Caco-2 (cell line): ENCODE measurements around the gene DYRK3. TPM values are rescaled to one million over a fixed set of nuclear protein-coding genes. Genes with fewer than 3 reads are reported as not detected.

Experiments
- BruUV-seq: library from RNA; stranded (reverse); fragments of 400-500 nt; replicated peaks from 2 replicates; lab custom pipeline; 2021; lab: Mats Ljungman, UMichigan
- CTCF ChIA-PET: fragments of 300-600 bp; sonication (Branson Sonifier 250); formaldehyde crosslinking; loops from one replicate; lab custom pipeline; 2022; ENCODE audit warnings: antibody characterized with exemption; lab: Charles Lee
- POLR2A ChIA-PET: fragments of 300-600 bp; sonication (Branson Sonifier 250); formaldehyde crosslinking; loops from one replicate; lab custom pipeline; 2022; ENCODE audit warnings: antibody characterized with exemption; lab: Charles Lee
- DNase-seq, 2 experiments: peaks; one replicate each; pipeline versions ENCODE4 v3.0.0 to v3.0.0-alpha.2; 2020 to 2022
- H3K27me3 ChIP-seq: replicated peaks from 2 replicates; pipeline ENCODE4 v1.6.0; 2011; ENCODE audit warnings: low read length; ENCODE audit not compliant: control insufficient read depth, insufficient read depth
- H3K36me3 ChIP-seq: 2 replicates; pipeline ENCODE4 v1.5.1; 2011; ENCODE audit warnings: low read length; ENCODE audit not compliant: control insufficient read depth, insufficient read depth
- H3K4me1 ChIP-seq: fragments of 250-450 bp; sonication (Bioruptor Pico); 2 replicates; pipeline ENCODE4 v1.5.1; 2020; ENCODE audit warnings: mild to moderate bottlenecking
- H3K4me3 ChIP-seq: 2 replicates; pipeline ENCODE4 v1.5.1; 2011; ENCODE audit warnings: low read depth, mild to moderate bottlenecking, control low read depth, low read length
- H3K9me3 ChIP-seq: fragments of 250-450 bp; sonication (Bioruptor Pico); 2 replicates; pipeline ENCODE4 v1.5.1; 2020; ENCODE audit warnings: mild to moderate bottlenecking, moderate library complexity
- H3K27ac Mint-ChIP-seq: one replicate; pipeline ENCODE4 v1.8.0; 2022; ENCODE audit warnings: mixed read lengths; ENCODE audit not compliant: unreplicated experiment
- H3K27me3 Mint-ChIP-seq: one replicate; pipeline ENCODE4 v1.8.0; 2022; ENCODE audit warnings: mixed read lengths; ENCODE audit not compliant: insufficient read depth, unreplicated experiment
- H3K36me3 Mint-ChIP-seq: one replicate; pipeline ENCODE4 v1.8.0; 2022; ENCODE audit warnings: mild to moderate bottlenecking, mixed read lengths; ENCODE audit not compliant: insufficient read depth, unreplicated experiment
- H3K4me1 Mint-ChIP-seq: one replicate; pipeline ENCODE4 v1.8.0; 2022; ENCODE audit warnings: low read depth, mixed read lengths; ENCODE audit not compliant: unreplicated experiment
- H3K4me3 Mint-ChIP-seq: one replicate; pipeline ENCODE4 v1.8.0; 2022; ENCODE audit warnings: mild to moderate bottlenecking, moderate library complexity, mixed read lengths; ENCODE audit not compliant: unreplicated experiment
- H3K9me3 Mint-ChIP-seq: one replicate; pipeline ENCODE4 v1.8.0; 2022; ENCODE audit warnings: mixed read lengths; ENCODE audit not compliant: unreplicated experiment
- intact Hi-C: fragments of 100-400 bp; cut with micrococcal nuclease; formaldehyde crosslinking; loops from one replicate; pipeline ENCODE4 v1.10.0; 2022; ENCODE audit not compliant: unreplicated experiment
- total RNA-seq: library from RNA; stranded (reverse); gene quantifications from 2 replicates; pipeline ENCODE4 v1.2.3, GENCODE V29; 2022
- TF ChIP-seq, protein P1 (sequence below), 2 experiments: fragments of 200-600 bp in 1 of 2; IDR thresholded peaks; 1 replicate in 1 of 2; 2 replicates in 1 of 2; pipeline versions ENCODE4 v1.5.1 to v1.8.0; 2011 to 2022; ENCODE audit warnings: antibody characterized with exemption in 1 of 2, control low read depth in 1 of 2, inconsistent platforms in 1 of 2, low read depth in 1 of 2, low read length in 1 of 2, mild to moderate bottlenecking in 1 of 2, moderate library complexity in 1 of 2; ENCODE audit not compliant: insufficient read depth in 1 of 2, severe bottlenecking in 1 of 2, unreplicated experiment in 1 of 2

DYRK3 gene
- total RNA-seq, 1 experiment from 2014 or later: not detected

DNA sequence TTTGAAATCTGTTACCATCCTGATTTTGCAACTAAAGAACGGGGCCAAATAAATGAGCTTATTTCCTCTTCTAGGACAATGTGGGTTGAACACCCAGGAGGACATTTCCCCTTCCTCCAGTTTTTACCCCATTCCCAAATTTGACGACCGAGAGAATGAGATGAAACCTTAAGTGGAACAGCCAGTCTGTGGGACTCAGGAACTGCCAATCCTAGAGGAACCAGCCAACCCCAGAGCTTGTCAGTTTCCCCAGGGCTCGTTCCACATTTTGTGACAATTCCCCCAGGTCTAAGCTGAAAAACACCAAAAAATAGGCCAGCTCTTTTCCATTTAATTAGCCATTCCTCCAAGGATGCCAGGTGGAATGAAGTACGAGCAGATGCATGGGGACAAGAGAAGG is 28.0 kb downstream of the DYRK3 start:
- no peaks in the 10 kb centered on the region for H3K27me3 ChIP-seq
- TF ChIP-seq, protein P1, sequence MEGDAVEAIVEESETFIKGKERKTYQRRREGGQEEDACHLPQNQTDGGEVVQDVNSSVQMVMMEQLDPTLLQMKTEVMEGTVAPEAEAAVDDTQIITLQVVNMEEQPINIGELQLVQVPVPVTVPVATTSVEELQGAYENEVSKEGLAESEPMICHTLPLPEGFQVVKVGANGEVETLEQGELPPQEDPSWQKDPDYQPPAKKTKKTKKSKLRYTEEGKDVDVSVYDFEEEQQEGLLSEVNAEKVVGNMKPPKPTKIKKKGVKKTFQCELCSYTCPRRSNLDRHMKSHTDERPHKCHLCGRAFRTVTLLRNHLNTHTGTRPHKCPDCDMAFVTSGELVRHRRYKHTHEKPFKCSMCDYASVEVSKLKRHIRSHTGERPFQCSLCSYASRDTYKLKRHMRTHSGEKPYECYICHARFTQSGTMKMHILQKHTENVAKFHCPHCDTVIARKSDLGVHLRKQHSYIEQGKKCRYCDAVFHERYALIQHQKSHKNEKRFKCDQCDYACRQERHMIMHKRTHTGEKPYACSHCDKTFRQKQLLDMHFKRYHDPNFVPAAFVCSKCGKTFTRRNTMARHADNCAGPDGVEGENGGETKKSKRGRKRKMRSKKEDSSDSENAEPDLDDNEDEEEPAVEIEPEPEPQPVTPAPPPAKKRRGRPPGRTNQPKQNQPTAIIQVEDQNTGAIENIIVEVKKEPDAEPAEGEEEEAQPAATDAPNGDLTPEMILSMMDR (IDR thresholded peaks at IDR 0.05; ENCODE audit: insufficient read depth in 1 of 2, low read depth in 1 of 2, low read length in 1 of 2, severe bottlenecking in 1 of 2, unreplicated experiment in 1 of 2): no peak
- Mint-ChIP-seq H3K36me3 (no peaks in the 10 kb centered on the region), H3K27ac (no peak overlapping the region), H3K4me3 (no peak overlapping the region), H3K9me3 (no peaks in the 10 kb centered on the region), H3K4me1 (peaks cover 12% of the 10 kb centered on the region), H3K27me3 (peaks cover 7% of the 10 kb centered on the region)
- DNase-seq: no peak
- CTCF ChIA-PET: interaction anchor here (0.6 to 2.6 kb wide), 18 partner anchors 9 to 319 kb away, joined by 3 to 46 read pairs (median 4); partner anchors contain the start of genes DYRK3 and EIF2D
- no peak overlapping the region for H3K4me3 ChIP-seq
- POLR2A ChIA-PET: interaction anchor here (0.6 kb wide), 1 partner anchor 51 kb away, joined by 3 read pairs; no protein-coding TSS in a partner anchor
- intact Hi-C loops: loop anchor here (10.0 kb wide), 1 partner anchor 159 kb away; the partner anchor contains the start of gene RASSF5
- H3K36me3 ChIP-seq: no peaks in the 10 kb centered on the region
- peaks cover 3% of the 10 kb centered on the region; the same call in 1 of the 2 replicates for H3K4me1 ChIP-seq
- H3K9me3 ChIP-seq: no peaks in the 10 kb centered on the region
- no TSS peak for BruUV-seq

DNA sequence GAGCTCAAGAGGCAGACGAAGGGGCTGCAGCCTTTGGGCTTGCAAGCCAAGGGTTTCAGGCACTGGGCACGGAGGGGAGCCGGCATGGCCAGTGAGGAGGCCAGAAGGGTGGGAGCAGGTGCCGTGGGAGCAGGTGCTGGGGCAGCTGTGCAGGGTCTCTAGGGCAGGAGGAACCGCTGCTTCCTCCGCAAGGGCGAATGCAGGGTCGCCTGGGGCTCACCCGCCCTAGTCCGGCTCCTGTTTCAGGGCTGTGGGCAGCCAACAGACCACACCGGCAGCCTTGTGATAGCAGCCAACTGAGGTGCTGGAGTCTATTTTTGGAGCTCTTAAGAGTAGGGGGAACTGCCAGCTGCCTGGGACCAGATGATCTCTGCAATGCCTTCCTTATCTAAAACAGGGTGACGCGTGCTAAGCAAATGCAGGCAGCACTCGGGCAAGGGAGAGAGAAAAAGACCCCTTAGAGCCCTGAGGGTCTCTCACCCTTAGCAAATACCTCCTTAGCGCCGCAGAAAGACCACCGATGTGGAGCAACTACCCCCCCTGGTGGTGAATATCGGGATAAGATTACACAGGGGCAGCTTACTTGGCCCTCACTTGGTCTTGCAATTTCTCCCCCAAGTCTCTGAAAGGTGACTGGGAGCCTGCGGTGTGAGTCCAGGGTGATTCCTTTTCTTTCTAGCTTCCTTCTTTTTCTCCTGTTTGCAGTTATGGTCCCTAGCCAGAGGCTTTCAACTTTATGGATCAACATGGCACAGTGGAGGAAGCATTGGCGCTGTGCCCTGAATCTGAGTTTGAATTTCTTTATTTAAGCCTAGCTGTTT is 28.7 kb downstream of the DYRK3 start:
- Mint-ChIP-seq H3K9me3 (no peaks in the 10 kb centered on the region), H3K4me3 (no peak overlapping the region), H3K4me1 (peaks cover 15% of the 10 kb centered on the region), H3K27ac (no peak overlapping the region), H3K36me3 (no peaks in the 10 kb centered on the region), H3K27me3 (peaks cover 7% of the 10 kb centered on the region)
- H3K27me3 ChIP-seq: no peaks in the 10 kb centered on the region
- intact Hi-C loops: loop anchor here (1.0 to 10.0 kb wide), 3 partner anchors 30 to 159 kb away; partner anchors contain the start of gene RASSF5
- DNase-seq: peak; percentile 59 to 78
- POLR2A ChIA-PET: interaction anchor here (0.6 kb wide), 1 partner anchor 51 kb away, joined by 3 read pairs; no protein-coding TSS in a partner anchor
- H3K4me3 ChIP-seq: no peak overlapping the region
- no peaks in the 10 kb centered on the region for H3K36me3 ChIP-seq
- no TSS peak for BruUV-seq
- H3K4me1 ChIP-seq: peaks cover 3% of the 10 kb centered on the region; the same call in 1 of the 2 replicates
- no peaks in the 10 kb centered on the region for H3K9me3 ChIP-seq
- CTCF ChIA-PET: interaction anchor here (0.6 to 2.6 kb wide), 18 partner anchors 9 to 318 kb away, joined by 3 to 46 read pairs (median 4); partner anchors contain the start of genes DYRK3 and EIF2D
- TF ChIP-seq, protein P1 (IDR thresholded peaks at IDR 0.05; ENCODE audit: insufficient read depth in 1 of 2, low read depth in 1 of 2, low read length in 1 of 2, severe bottlenecking in 1 of 2, unreplicated experiment in 1 of 2): peak; percentile 72 to 96

DNA sequence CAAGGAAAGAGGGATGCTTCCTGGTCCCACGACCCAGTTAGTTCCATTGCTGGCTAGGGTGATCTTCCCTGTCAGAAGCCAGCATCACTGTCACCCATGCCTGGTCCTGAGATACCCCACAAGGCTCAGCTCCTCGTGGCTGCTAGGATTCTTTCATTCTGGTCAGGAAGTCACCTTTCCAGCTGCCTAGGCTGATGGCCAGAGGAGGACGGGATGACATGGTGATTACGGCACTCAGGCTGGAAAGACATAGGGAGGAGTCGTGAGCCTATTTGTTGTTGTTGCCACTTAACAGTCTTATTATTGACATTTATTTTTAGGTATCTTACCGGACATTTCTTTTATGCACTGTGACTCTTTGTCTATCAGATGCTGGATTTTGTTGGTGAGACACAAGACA is 29.4 kb downstream of the DYRK3 start:
- Histone ChIP-seq H3K9me3 (no peaks in the 10 kb centered on the region), H3K27me3 (no peaks in the 10 kb centered on the region), H3K36me3 (no peaks in the 10 kb centered on the region), H3K4me3 (no peak overlapping the region), H3K4me1 (peaks cover 3% of the 10 kb centered on the region; the same call in 1 of the 2 replicates)
- no TSS peak for BruUV-seq
- no peak overlapping the region for H3K4me3 Mint-ChIP-seq
- ChIA-PET CTCF (interaction anchor here (1.2 to 2.6 kb wide), 11 partner anchors 8 to 175 kb away, joined by 3 to 46 read pairs (median 6); partner anchors contain the start of genes DYRK3 and EIF2D), POLR2A (no interaction called here)
- H3K27ac Mint-ChIP-seq: no peak overlapping the region
- TF ChIP-seq, protein P1 (IDR thresholded peaks at IDR 0.05; ENCODE audit: insufficient read depth in 1 of 2, low read depth in 1 of 2, low read length in 1 of 2, severe bottlenecking in 1 of 2, unreplicated experiment in 1 of 2): no peak
- H3K27me3 Mint-ChIP-seq: peaks cover 7% of the 10 kb centered on the region
- no peaks in the 10 kb centered on the region for H3K9me3 Mint-ChIP-seq
- no peak for DNase-seq
- intact Hi-C loops: loop anchor here (1.0 to 10.0 kb wide), 3 partner anchors 30 to 160 kb away; partner anchors contain the start of gene RASSF5
- H3K36me3 Mint-ChIP-seq: no peaks in the 10 kb centered on the region
- H3K4me1 Mint-ChIP-seq: peaks cover 15% of the 10 kb centered on the region
